Measurements from ENCODE around the gene PKM.

GRCh38 chr15:72163719-72164118 lies 67.3 kb downstream of the PKM start:
- no peak for TF ChIP-seq POLR2A (IDR thresholded peaks at IDR 0.05)
- no peak for TF ChIP-seq CTCF (IDR thresholded peaks at IDR 0.05)

Measured in Peyer's patch (tissue), 4 donors.